ENCODE data around the gene CELSR1. TPM values are rescaled to one million over a fixed set of nuclear protein-coding genes. Genes with fewer than 3 reads are reported as not detected.

CELSR1 gene
- total RNA-seq, 1 experiment from 2014 or later: 30.7 TPM

- H3K9me3 ChIP-seq (ENCODE audit: control insufficient read depth, insufficient read depth, low read depth, low read length): no peaks in the 10 kb centered on the region
- no TSS peak for BruUV-seq (replicated peaks)
- TF ChIP-seq, protein P1, sequence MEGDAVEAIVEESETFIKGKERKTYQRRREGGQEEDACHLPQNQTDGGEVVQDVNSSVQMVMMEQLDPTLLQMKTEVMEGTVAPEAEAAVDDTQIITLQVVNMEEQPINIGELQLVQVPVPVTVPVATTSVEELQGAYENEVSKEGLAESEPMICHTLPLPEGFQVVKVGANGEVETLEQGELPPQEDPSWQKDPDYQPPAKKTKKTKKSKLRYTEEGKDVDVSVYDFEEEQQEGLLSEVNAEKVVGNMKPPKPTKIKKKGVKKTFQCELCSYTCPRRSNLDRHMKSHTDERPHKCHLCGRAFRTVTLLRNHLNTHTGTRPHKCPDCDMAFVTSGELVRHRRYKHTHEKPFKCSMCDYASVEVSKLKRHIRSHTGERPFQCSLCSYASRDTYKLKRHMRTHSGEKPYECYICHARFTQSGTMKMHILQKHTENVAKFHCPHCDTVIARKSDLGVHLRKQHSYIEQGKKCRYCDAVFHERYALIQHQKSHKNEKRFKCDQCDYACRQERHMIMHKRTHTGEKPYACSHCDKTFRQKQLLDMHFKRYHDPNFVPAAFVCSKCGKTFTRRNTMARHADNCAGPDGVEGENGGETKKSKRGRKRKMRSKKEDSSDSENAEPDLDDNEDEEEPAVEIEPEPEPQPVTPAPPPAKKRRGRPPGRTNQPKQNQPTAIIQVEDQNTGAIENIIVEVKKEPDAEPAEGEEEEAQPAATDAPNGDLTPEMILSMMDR (IDR thresholded peaks at IDR 0.05): no peak
- no peak for TF ChIP-seq REST (IDR thresholded peaks at IDR 0.05; ENCODE audit: insufficient read depth in 1 of 2, low read depth in 2 of 2, low read length in 1 of 2)
- TF ChIP-seq SIN3A (IDR thresholded peaks at IDR 0.05; ENCODE audit: borderline replicate concordance, insufficient read depth, low read depth, low read length): no peak
- no peak for TF ChIP-seq POLR2AphosphoS5 (IDR thresholded peaks at IDR 0.05; ENCODE audit: low read depth, low read length)
- TF ChIP-seq TCF7L2 (IDR thresholded peaks at IDR 0.05; ENCODE audit: low read depth, low read length): no peak
- no peak overlapping the region for H3K4me3 ChIP-seq (ENCODE audit: low read depth in 2 of 2, low read length in 2 of 2)
- POLR2A ChIA-PET: no interaction called here
- DNase-seq (ENCODE audit: low read depth, low spot score): no peak
- in situ Hi-C loops (cut with HindIII; ENCODE audit: low pct_unique_long_range_greater_than_20kb, low sequenced_read_pairs) (no loop called here), intact Hi-C loops (cut with micrococcal nuclease; ENCODE audit: unreplicated experiment) (no loop called here)
- no peaks in the 10 kb centered on the region for H3K4me1 ChIP-seq (ENCODE audit: control insufficient read depth, insufficient read depth, low read length)
- CTCF ChIA-PET: no interaction called here
- H3K27me3 ChIP-seq (ENCODE audit: control insufficient read depth, insufficient read depth, low read length): no peaks in the 10 kb centered on the region
- H3K27ac ChIP-seq (ENCODE audit: low read length): no peak overlapping the region
- no peaks in the 10 kb centered on the region for H3K36me3 ChIP-seq (ENCODE audit: control insufficient read depth, insufficient read depth, low read length)
- no peak for ATAC-seq
These were observed 58.4 kb downstream of the CELSR1 start for GRCh38 chr22:46479046-46479445.

DNA sequence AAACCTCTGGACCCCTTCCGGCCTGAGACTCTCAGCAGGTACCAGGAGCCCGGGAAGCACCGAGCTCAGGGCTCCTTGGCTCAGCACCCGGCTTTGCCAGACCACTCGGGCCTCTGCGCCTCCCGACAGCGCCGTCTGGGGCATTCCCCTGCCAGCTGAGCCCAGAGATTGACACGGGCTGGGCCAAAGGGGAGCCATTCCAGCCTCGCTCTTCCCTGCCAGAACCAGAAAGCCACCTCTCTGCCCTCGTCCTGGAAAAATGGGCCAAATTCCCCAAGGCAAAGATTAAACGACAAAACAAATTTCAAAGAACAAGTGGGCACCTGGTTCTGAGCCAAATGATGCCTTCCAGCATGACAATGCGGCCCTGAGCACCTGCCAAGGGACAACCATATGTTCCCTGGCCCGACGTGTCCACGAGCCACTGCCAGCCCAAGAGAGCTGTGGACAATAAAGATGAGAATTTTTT, 59.3 kb downstream of the CELSR1 start:
- DNase-seq (ENCODE audit: low read depth, low spot score): no peak
- H3K27ac ChIP-seq (ENCODE audit: low read length): no peak overlapping the region
- TF ChIP-seq SIN3A (IDR thresholded peaks at IDR 0.05; ENCODE audit: borderline replicate concordance, insufficient read depth, low read depth, low read length) (no peak), REST (IDR thresholded peaks at IDR 0.05; ENCODE audit: insufficient read depth in 1 of 2, low read depth in 2 of 2, low read length in 1 of 2) (no peak), TCF7L2 (IDR thresholded peaks at IDR 0.05; ENCODE audit: low read depth, low read length) (no peak), POLR2AphosphoS5 (IDR thresholded peaks at IDR 0.05; ENCODE audit: low read depth, low read length) (no peak)
- TF ChIP-seq, protein P1 (IDR thresholded peaks at IDR 0.05): no peak
- CTCF ChIA-PET: no interaction called here
- in situ Hi-C loops (cut with HindIII; ENCODE audit: low pct_unique_long_range_greater_than_20kb, low sequenced_read_pairs) (no loop called here), intact Hi-C loops (cut with micrococcal nuclease; ENCODE audit: unreplicated experiment) (no loop called here)
- H3K4me3 ChIP-seq (ENCODE audit: low read depth in 2 of 2, low read length in 2 of 2): no peak overlapping the region
- H3K36me3 ChIP-seq (ENCODE audit: control insufficient read depth, insufficient read depth, low read length): no peaks in the 10 kb centered on the region
- POLR2A ChIA-PET: interaction anchor here (0.6 kb wide), 1 partner anchor 53 kb away, joined by 3 read pairs; no protein-coding TSS in a partner anchor
- BruUV-seq (replicated peaks): no TSS peak
- H3K4me1 ChIP-seq (ENCODE audit: control insufficient read depth, insufficient read depth, low read length): no peaks in the 10 kb centered on the region
- no peaks in the 10 kb centered on the region for H3K9me3 ChIP-seq (ENCODE audit: control insufficient read depth, insufficient read depth, low read depth, low read length)
- H3K27me3 ChIP-seq (ENCODE audit: control insufficient read depth, insufficient read depth, low read length): no peaks in the 10 kb centered on the region
- ATAC-seq: no peak
